DOHH2 (cell line): ENCODE measurements around the gene COL25A1.

Experiments
- H3F3A ChIP-seq: fragments of 200-600 bp; sonication (generic), shearing (Covaris generic); 2 replicates; pipeline ENCODE4 v1.6.0; 2016; ENCODE audit warnings: antibody characterized with exemption, mild to moderate bottlenecking; ENCODE audit not compliant: control insufficient read depth, insufficient read depth
- H3K27ac ChIP-seq: fragments of 200-600 bp; sonication (generic); 2 replicates; pipeline ENCODE4 v1.5.1; 2014; ENCODE audit warnings: low read depth, mild to moderate bottlenecking, low read length, moderate library complexity
- H3K27me3 ChIP-seq: fragments of 200-600 bp; sonication (generic); 2 replicates; pipeline ENCODE4 v1.6.1; 2014; ENCODE audit warnings: mild to moderate bottlenecking, low read length, mixed read lengths; ENCODE audit not compliant: control insufficient read depth
- H3K36me3 ChIP-seq: fragments of 200-600 bp; sonication (generic); 2 replicates; pipeline ENCODE4 v1.6.1; 2014; ENCODE audit warnings: mild to moderate bottlenecking, low read length, moderate library complexity, mixed read lengths; ENCODE audit not compliant: control insufficient read depth
- H3K4me1 ChIP-seq: fragments of 200-600 bp; sonication (generic); 2 replicates; pipeline ENCODE4 v1.6.1; 2014; ENCODE audit warnings: mild to moderate bottlenecking, low read length, mixed read lengths; ENCODE audit not compliant: control insufficient read depth
- H3K4me2 ChIP-seq: fragments of 200-600 bp; sonication (generic); 2 replicates; pipeline ENCODE4 v1.6.0; 2014; ENCODE audit warnings: mild to moderate bottlenecking, low read length, moderate library complexity
- H3K4me3 ChIP-seq: fragments of 200-600 bp; sonication (generic); 2 replicates; pipeline ENCODE4 v1.5.1; 2014; ENCODE audit warnings: mild to moderate bottlenecking, low read length, mixed read lengths
- H3K79me2 ChIP-seq: fragments of 200-600 bp; sonication (generic); 2 replicates; pipeline ENCODE4 v1.6.1; 2014; ENCODE audit warnings: mild to moderate bottlenecking, low read length, mixed read lengths; ENCODE audit not compliant: control insufficient read depth
- H3K9me2 ChIP-seq: fragments of 200-600 bp; sonication (generic); replicated peaks from 2 replicates; pipeline ENCODE4 v1.6.1; 2014; ENCODE audit warnings: mild to moderate bottlenecking, low read length, mixed read lengths; ENCODE audit not compliant: control insufficient read depth
- H3K9me3 ChIP-seq: fragments of 200-600 bp; sonication (generic); 2 replicates; pipeline ENCODE4 v1.6.1; 2014; ENCODE audit warnings: antibody characterized with exemption, low read length, mixed read lengths; ENCODE audit not compliant: control insufficient read depth, insufficient read depth
- H4K20me1 ChIP-seq: fragments of 200-600 bp; sonication (generic); 2 replicates; pipeline ENCODE4 v1.6.0; 2014; ENCODE audit warnings: low read depth, mild to moderate bottlenecking, antibody characterized with exemption, low read length, moderate library complexity; ENCODE audit not compliant: control insufficient read depth, insufficient read depth
- EZH2phosphoT487 ChIP-seq: fragments of 200-600 bp; sonication (generic); IDR thresholded peaks from 2 replicates; pipeline ENCODE4 v1.6.1; 2017; ENCODE audit warnings: borderline replicate concordance, mild to moderate bottlenecking, antibody characterized with exemption, low read length, moderate library complexity, mixed read lengths
- TF ChIP-seq, protein P1 (sequence below): fragments of 200-600 bp; sonication (generic); IDR thresholded peaks from one replicate; pipeline ENCODE4 v1.5.1; 2014; ENCODE audit warnings: antibody characterized with exemption, mild to moderate bottlenecking, low read depth, low read length; ENCODE audit not compliant: poor library complexity, severe bottlenecking

COL25A1 gene

DNA sequence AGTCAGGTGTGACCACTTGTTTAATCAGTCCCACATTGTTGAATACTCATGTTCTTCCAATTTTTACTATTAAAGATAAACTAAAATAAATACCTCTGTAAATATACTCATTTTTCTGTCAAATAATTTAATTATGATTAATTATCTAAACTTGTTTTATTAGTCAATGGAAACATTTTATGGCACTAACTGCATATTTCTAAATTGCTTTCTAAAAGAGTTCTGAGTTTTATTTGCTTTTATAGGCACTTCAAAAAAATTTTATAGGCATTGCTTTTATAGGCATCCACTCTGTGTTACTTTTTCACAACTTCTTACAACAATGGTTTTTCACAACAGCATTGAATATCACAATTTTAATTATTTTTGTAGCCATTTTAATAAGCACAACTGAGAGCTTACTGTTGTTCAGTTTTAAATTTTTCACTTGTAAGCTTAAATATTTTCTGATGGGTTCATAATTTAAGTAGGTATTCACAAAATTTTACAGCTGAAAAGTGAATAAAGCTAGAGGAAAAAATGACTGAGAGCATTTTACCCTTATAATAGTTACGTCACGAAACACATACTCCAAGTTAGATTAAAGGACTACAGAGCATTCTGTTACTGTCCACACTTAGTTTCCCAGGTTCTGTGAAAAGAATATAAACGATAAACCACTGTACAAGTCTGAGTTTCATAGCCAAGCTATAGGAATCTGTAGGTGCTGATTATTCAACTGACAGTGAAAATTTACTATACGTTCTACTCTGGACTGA is 398.8 kb downstream of the COL25A1 start:
- no peak overlapping the region for H3K27ac ChIP-seq
- H3K36me3 ChIP-seq: no peaks in the 10 kb centered on the region
- no peaks in the 10 kb centered on the region for H3K79me2 ChIP-seq
- no peaks in the 10 kb centered on the region for H3K9me3 ChIP-seq
- H3K4me3 ChIP-seq: no peak overlapping the region
- TF ChIP-seq, protein P1, sequence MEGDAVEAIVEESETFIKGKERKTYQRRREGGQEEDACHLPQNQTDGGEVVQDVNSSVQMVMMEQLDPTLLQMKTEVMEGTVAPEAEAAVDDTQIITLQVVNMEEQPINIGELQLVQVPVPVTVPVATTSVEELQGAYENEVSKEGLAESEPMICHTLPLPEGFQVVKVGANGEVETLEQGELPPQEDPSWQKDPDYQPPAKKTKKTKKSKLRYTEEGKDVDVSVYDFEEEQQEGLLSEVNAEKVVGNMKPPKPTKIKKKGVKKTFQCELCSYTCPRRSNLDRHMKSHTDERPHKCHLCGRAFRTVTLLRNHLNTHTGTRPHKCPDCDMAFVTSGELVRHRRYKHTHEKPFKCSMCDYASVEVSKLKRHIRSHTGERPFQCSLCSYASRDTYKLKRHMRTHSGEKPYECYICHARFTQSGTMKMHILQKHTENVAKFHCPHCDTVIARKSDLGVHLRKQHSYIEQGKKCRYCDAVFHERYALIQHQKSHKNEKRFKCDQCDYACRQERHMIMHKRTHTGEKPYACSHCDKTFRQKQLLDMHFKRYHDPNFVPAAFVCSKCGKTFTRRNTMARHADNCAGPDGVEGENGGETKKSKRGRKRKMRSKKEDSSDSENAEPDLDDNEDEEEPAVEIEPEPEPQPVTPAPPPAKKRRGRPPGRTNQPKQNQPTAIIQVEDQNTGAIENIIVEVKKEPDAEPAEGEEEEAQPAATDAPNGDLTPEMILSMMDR: no peak
- TF ChIP-seq EZH2phosphoT487: no peak
- H3K4me2 ChIP-seq: no peak overlapping the region
- H3K27me3 ChIP-seq: peaks cover 4% of the 10 kb centered on the region
- no peaks in the 10 kb centered on the region for H4K20me1 ChIP-seq
- no peaks in the 10 kb centered on the region for H3K9me2 ChIP-seq
- H3F3A ChIP-seq: no peaks in the 10 kb centered on the region
- no peaks in the 10 kb centered on the region for H3K4me1 ChIP-seq

DNA sequence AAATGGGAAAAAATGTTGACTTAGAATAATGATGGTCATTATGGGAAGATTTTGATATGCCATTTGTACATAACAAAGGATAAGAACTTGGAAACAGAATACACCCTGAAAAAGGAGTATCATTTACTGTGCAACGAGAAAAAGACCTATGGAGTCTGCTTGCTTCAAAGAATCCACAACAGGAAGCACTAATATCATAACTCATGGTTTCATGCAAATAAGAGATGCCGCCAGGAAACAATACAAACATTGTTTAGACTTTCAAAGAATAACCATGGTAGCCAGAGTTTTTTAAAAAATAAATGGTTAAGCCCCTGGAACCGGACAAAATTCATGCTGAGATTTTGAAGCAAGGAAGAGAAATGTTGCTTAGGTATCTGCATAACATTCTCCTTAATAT is 399.7 kb downstream of the COL25A1 start:
- H3K4me1 ChIP-seq: no peaks in the 10 kb centered on the region
- H3K27ac ChIP-seq: no peak overlapping the region
- no peaks in the 10 kb centered on the region for H3K9me2 ChIP-seq
- TF ChIP-seq EZH2phosphoT487: no peak
- TF ChIP-seq, protein P1: no peak
- H3K4me2 ChIP-seq: no peak overlapping the region
- H3K36me3 ChIP-seq: no peaks in the 10 kb centered on the region
- no peaks in the 10 kb centered on the region for H4K20me1 ChIP-seq
- no peak overlapping the region for H3K4me3 ChIP-seq
- peaks cover 4% of the 10 kb centered on the region for H3K27me3 ChIP-seq
- H3K9me3 ChIP-seq: no peaks in the 10 kb centered on the region
- H3K79me2 ChIP-seq: no peaks in the 10 kb centered on the region
- no peaks in the 10 kb centered on the region for H3F3A ChIP-seq

- Histone ChIP-seq H3K27ac (no peak overlapping the region), H3K36me3 (no peaks in the 10 kb centered on the region), H3K4me3 (no peak overlapping the region), H3K4me2 (no peak overlapping the region), H3F3A (no peaks in the 10 kb centered on the region), H4K20me1 (no peaks in the 10 kb centered on the region), H3K79me2 (no peaks in the 10 kb centered on the region), H3K27me3 (peaks cover 4% of the 10 kb centered on the region), H3K9me3 (no peaks in the 10 kb centered on the region), H3K9me2 (no peaks in the 10 kb centered on the region), H3K4me1 (no peaks in the 10 kb centered on the region)
- no peak for TF ChIP-seq EZH2phosphoT487
- TF ChIP-seq, protein P1: no peak
These were observed 401.2 kb downstream of the COL25A1 start for GRCh38 chr4:108901291-108901690.
